ENCODE measurements around the gene CXXC5.

CXXC5 gene

DNA sequence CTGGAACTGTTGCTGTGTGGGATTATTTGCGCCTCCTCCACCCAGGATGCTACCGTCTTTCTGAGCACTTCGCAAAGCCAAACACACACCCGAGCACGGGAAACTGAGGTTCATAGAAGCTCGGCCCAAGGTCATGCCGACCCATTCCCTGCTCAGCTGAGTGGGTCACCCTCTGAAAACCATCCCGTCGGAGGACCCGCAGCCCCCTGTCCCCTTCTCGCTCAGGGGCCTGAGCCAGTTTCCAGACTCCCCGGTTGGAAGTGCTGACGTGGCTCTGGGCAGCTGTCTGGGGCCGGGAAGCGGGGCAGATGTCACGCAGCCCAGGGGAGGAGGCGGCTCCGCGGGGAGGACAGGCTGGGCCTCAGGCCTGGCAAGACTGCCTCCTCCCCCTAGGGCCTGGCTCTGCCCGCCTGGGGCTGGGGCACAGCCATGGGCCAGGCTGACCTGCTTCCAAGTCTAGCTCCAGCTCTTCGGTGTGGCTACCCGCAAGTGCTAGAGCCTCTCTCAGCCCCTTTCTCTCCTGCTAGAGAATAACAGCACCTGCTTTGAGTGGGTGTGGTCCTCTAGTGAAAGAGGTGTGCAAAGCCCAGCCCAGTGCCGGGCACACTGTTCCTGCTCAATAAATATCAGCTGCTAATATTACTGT is 9.9 kb upstream of the CXXC5 start:
- no peak for DNase-seq (ENCODE audit: low read depth in 3 of 3)

DNA sequence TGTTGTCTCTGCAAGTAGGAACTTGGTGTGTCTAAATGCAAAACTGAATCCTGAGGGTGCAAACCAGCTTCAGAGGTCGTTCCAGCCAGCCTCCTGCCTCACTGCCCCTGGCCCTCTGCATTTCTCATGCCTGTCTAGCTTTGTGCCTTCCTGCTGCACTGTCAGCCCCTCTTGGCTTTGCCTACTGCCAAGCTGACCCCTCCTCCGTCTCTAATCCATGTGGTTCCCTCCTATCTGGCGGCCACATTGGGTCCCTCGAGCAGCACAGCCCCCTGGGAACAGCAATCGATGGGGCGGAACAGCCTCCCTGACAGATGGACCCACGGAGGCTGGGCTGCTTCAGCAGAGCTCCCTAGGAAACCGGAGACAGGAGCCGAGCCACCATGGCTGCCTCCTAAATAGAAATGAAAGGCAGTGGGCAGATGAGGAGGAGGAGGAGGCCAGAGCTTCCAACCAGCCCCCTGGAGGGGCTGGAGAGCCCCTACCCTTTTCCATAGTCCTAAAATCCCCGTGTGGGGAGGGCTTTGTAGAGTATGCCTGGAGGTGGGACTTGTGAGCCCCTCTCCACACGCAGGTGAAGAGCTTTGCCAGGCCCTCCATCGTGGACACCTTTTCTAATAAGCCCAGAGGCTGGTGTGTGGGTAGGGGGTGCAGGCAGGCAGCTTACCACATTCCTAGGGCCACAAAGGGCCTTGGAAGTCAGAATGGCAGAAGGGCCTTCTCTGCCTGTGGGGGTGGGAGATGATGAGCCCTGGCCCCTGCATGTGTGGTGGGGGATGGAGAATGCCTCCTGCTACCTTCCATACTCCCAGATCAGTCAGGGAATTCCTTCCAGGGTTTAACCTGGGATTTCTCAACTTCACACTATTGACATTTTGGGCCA is 9.2 kb upstream of the CXXC5 start:
- no peak for DNase-seq (ENCODE audit: low read depth in 3 of 3)

DNA sequence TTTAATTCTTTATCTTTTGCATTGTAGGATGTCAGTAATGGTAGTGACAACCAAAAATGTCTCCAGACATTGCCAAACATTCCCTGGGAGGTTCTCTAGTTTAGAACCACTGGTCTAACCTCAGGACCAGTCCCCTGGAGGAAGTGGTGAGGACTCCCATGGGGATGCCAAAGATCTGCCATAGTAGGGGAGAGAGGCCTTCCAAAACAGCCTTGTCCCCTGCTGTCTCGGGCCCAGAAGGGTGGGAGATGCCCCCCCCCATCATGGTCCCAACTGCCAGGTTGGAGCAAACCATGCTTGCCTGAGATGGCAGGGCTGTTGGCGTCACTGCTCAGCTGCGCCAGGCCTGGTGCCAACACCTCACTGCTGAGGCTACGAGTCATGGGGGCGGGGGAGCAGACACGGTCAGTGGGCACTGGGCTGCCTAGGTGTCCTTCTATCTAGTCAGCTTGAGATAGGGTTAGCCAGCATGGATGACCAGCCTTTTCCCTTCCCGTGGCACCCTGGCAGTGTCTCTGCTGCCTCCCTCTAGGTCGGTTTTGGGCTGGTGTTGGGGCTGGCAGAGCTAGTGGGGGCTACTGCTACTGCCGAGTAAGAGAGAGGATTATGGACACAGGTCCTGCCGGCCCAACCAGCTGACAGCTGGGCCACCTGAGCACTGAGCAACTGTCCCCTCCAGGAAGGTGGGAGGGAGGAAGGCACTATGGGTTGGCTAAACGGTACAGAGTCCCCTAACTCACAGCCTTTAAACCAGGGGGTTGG is 8.3 kb upstream of the CXXC5 start:
- DNase-seq (ENCODE audit: low read depth in 3 of 3) = no peak

DNA sequence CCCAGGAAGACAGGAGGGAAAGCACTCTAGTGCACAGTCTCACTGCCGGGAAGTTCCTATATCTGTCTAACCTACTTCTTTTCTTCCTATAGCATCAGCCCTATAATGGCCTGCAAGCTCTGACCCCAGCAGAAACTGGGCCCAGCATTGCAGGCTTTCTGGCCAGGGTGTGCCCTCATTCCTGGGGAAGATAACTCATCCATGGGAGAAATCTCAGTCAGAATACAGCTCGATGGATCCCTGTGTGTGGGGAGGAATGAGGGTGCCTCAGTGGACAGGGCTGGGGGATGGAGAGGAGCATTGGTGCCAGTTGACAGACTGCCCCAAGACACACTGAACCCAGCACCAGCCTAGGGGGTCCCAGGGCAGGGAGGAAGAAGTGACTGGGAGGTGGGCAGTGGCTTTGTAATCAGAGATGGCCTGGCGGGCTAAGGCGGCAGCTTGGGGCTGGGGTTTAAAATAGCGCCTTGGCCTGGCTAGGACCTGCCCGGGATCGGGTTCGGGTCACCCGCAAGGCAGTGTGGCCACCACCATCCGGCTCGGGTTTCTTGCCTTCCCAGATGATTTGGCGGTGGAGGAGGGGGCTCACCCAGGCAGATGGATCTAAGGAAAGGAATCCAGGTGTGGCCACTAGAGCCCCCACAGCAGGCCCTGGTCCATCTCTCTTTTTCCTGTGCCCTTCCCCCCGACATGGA is 7.6 kb upstream of the CXXC5 start:
- DNase-seq (ENCODE audit: low read depth in 3 of 3) = no peak

DNA sequence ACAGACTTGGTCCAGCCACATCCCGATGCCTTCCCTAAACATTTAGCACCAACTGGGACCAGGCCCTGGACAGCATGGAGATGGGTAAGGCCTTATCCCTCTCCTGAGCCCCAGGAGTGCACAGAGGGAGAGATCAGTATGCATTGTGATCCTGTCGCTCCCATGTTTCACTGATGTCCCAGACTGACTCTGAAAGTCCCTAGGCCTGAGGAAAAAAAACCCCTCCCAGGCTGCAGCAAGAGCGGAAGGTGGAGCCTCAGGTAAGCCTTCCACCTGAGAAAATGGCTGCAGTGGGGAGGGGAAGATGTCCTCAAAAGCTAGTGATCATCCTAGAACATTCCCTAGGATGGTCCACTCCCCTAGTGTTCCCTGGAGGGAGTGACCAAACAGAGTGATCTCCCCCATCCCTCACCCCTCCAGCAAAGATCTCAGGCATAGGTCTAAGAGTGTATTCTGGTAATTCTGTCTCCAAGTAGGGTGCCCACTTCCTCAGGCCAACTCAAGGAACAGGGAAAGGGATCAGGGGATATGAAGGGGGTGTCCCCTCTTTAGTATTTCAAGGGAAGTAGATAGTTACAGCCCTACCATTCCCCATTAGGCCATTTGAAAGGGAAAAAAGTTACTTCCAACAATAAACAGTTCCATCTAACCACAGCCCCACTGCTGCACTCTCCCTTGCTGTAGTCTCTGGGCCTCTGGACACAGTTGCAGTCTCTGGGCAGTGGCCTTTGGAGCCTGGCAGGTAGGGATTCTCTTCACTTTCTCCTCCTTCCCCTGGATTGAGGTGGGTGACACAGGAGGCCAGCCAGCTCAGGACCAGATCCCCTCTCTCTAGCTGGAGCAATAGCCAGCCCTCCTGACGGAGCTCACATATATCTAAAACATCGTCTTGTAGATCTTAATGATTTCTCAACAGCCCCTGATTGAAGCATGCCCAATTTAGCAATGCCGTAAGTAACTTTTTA is 6.8 kb upstream of the CXXC5 start:
- DNase-seq (ENCODE audit: low read depth in 3 of 3) = no peak

DNA sequence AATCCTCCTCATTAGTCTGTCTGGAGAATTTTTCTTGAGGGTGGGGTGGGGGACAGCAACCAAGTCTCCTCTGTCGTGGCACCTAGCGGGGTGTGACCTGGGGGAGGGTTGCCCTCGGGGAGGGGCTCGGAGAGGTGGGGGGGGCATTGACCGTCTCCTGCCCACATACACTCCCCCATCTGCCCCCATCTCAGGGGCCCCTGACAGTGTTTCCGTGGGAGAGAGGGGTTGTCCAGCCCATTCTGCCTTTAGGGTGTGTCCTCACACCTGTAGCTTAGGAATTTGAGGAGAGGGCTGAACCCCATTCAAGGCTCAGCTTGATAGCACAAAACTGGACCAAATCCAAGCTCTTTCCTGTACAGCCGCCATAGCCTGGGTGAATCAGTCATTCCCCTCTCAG is 5.9 kb upstream of the CXXC5 start:
- no peak for DNase-seq (ENCODE audit: low read depth in 3 of 3)

DNA sequence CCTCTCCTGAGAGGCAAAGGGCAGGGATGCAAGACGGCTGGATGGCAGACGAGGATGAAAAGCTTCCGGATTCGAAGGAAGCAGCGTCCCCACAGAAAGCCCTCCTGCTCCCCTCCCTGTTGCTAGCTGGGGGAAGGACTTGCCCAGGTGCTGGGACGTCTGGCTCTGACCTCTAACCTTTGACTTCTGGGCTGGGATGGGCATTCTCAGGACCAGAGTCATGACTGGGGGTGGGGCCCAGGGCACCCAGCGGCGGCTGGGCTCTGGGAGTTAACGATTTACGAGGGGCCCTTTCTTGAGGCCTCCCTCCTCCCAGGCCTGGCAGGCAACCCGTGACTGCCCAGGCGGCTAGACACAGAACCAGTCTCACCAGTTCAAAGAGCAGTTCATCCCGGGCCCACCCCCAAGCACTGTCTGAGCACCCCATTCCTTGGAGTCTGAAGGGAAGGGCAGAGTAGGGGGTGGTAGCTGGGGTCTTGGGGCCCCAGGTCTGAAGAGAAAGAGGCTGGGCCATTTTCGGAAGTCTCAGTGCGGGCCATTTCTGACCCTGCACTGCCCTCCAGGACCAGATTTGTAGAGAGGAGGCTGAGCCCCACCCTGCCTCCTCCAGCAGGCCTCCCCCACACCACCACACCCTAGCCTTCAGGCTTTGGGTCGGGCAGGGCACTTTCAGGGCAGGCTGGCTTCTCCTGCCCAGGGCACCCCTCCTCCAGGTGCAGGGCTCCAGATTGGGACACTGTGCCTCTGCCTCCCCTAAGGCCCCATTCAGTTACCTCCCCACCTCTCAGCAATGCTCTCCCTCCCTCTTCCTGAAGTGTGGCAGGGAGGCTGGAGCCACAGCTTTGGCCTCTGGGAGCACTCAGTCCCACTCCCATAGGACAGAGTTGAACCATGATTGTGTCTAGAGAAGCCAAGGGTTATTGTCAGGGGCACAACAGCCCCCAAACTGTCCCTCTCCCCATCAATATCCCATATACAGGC is 5.0 kb upstream of the CXXC5 start:
- no peak for DNase-seq (ENCODE audit: low read depth in 3 of 3)

DNA sequence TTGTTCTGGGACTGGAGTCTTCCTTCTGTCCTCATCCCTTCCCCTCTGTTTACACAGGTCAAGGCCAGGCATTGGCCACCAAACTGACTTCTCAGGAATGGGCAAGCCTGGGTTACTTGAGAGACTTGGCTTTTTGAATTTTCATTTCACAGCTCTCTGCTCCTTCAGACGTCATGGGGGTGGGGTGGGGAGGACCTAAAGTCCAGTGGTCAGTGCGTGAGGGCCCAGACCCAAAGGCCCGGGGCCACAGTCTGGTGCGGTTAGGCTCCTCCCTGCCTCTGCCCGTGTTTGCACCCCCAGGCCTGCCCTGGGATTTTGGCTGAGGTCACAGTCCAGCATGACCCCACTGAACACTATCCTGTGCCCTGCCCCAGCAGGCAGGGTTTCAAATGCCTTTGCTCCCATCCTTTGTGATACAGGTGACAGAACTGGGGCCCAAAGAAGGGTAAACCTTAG is 4.1 kb upstream of the CXXC5 start:
- DNase-seq (ENCODE audit: low read depth in 3 of 3) = no peak

DNA sequence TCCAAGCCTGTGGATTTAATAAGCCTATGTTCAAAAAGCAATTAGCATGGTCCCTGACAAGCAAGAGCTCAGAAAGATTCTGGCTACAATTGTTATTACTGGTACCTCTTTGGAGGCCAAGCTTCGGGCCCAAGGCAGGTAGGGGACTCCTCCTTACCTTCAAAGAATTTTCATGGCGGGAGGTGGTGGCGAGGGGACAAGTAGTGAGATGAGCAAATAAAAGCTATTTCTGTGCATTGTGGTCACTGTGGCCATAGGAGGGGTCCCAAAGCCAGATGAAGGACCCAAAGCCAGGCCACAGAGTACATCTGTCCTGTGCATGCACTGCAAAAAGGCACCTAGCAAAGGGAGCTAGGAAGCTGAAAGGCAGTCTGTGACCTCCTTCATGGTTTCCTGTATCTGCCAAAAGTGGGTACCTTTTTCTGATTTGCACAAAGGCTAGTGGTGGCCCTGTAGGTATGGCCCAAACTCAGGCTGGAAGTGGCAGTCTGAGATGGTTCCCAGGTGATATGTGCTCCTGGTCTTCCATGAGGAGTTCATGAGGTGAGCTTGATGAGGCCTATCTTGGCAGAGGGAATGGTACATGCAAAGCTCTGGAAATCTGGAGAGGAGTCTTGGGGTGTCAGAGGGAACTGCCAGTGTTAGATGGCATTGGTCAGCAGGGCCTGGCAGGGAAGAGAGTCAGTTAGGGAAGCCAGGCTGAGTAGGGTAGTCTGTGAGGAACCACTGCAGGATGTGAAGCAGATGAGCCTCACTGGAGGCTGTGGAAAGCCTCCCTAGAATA is 3.3 kb upstream of the CXXC5 start:
- DNase-seq (ENCODE audit: low read depth in 3 of 3) = no peak

DNA sequence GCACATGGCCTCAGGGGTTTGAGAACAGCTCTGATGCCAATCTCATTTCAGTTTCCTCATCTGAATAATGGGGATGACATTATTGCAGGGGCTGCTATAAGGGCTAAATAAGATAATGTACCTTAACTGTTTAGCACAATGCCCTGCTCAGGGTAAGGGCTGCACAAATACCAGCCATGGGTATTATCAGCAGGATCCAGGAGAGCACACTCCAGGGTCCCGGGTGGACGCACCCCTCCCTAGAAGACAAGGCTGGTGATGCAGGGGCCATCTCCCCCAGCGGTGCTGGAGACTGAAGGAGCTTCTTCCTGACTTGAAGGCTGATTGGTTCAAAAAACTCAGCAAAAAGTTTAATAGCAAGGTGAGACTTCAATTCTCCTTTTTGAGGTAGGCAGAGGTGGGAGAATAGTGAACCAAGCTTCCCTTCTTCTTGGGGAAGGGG is 2.7 kb upstream of the CXXC5 start:
- no peak for DNase-seq (ENCODE audit: low read depth in 3 of 3)

DNA sequence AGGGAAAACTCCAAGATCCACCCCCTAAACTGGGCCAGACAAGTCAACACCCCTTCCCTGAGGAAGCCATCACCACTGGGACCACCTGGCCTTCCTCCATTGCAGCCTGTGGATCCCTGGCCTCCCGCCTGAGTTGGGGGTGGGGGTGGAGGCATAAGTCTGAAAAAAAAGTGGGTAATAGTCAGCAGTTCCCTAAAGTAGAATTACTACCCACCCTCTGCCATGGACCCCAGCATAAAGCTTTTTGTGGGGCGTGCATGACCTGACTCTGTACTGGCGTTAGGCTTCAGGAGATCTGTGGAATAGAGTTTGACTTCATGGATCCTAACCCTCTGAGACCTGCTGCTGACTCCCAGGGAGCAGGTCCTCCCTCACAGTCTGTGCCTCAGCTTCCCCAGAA is 2.0 kb upstream of the CXXC5 start:
- DNase-seq (ENCODE audit: low read depth in 3 of 3) = no peak

DNA sequence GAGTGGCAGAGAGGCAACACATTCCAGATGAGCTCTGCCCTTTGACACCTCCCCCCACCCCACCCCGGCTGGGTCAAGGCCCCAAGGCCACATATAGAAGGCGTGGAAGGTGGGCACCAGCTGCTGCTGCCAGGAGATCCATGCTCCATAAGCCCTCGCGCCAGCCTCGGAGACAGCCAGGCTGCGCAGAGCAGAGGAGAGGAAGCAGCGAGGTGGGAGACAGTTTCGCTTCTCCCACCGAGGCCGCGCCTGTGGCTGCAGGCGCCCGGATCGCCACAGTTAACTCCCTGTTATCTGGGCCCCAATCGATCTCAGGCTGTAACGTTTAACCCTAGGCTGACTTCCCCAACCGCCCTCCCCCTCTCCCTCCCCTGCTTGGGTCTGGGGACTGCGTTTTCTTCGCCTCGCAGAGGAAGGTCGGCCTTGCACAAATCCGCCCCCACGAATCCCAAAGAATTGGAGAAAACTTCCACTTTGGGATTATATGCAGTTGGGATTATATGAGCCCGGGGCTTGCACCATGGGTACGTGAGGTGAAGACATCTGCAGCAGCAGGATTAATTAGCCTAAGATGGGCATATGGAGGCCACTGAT is 1.1 kb upstream of the CXXC5 start:
- DNase-seq (ENCODE audit: low read depth in 3 of 3) = no peak

DNA sequence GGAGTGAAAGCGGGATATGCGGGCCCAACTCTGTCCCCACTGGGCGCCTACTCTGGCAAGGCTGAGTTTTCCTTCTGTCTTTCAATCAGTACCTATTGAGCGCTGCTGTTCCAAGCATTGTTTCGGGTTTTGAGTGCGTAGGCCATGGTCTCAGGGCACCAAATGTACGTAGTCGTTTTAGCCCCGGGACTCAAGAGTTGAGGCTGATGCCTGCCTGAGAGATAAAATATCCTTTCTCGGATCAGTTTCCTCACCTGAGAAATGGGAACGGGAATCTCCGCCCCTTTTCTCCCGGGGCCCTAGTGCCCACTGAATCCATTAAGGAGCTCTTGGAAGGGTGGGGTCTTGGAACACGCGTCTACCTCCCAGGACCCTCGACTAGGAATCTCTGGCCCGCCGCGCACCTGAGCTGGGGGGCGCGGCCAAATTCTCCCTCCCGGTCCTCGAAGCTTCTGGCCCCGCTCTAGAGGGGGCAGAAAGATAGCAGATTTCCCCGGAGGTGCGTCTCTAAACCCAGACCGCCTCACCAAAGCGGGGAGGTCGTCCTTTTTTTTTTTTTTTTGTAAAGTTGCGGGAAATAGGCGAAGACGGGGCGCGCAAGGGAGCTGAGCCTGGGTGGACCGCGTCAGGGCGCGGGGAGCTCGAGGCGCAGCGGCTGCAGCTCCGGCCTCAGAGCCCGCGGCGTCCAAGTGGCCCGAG is 494 bp upstream of the CXXC5 start:
- DNase-seq (ENCODE audit: low read depth in 3 of 3) = no peak

DNA sequence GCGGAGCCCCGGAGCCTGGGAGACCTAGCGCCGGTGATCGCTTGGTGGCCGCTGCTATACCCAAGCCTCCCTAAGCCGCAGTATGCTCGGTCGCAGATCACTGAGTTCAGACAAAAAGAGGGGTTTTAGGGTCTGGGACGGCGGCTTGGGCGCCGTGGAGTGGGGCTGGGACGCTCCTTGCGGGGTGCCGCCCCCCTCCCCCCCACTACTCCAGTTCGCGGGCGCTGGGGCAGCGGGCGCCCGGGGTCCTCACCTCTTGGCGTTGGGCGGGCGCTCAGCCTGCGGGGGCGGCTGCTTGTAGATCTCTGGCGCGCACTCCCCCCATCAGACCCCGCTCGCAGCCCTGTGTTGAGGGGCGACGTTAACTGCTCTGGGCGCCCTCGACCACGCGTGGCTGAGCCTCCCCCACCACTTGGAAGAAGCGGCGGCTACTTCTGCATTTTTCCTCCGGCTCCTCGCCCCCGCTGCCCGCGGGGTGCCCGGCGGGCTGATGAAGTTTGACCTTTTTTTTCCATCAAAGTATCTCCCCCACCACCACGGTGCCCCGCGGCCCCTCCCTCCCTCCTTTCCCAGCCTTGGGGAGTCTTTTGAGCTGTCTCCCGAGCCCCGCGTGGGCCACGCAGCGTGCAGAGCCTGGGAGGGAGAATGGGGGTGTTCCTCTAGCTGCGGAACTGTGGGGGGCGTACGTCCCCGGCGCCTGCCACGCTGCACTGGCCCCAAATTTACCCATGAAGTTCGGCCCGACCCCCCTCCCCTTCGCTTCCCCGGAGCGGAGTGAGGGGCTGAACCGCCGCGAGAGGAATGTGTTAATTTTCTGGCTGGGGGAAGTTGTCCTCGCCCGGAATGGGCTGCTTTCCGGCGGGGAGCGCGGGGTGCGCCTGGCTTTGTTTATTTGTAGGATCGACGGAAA is 1.2 kb downstream of the CXXC5 start:
- no peak for DNase-seq (ENCODE audit: low read depth in 3 of 3)

DNA sequence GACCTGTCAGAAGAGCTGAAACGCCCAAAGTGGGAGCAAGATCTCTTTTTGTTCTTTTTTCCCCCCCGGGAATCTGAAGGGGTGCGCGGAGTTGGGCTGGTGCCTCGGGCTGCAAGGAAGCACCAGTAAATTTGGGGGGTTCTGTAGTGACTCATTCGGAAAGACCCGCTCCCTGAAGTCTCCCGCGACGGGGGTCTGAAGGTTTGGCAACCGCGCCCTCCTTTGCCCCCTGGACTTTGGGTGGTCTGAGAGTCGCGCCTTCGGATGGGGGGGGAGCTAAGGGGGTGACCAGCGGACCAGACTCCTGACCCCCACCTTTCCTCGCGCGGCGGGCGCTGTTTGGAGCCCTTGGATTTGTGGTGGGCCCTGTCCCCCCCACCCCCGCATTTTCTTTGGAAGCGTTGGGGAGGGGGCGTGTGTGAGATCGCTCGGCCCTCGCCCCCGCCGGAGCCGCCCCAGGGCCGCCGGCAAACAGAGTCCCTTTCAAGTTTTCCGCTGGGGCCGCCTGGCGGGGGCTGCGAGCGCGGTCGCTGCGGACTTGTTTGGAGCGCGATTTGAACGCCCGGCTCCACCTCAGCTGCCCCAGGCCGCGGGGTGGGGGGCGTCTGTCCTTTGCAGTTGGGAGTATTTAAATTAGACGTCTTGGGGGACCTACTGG is 2.0 kb downstream of the CXXC5 start:
- no peak for DNase-seq (ENCODE audit: low read depth in 3 of 3)

DNA sequence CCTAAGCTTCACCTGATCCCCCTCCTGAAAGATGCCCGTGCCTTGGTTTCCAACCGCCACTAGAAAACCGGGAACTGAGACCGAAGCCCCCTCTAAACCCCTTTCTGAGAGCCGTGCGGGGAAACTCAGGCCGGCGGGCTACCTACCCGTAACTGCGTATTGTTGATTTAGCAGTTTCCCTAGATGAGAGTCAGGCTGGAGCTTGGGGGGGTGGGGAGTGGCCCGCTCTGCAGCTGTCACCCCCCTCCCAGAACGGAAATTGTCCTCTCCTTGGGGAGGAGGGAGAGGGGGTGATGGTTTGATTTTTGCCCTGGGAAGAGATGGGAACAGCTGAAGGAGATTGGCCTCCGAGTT is 2.5 kb downstream of the CXXC5 start:
- no peak for DNase-seq (ENCODE audit: low read depth in 3 of 3)
